ENCODE data around the gene NFRKB.

- TF ChIP-seq POLR2A (IDR thresholded peaks at IDR 0.05) (peak; percentile 13 to 94), CTCF (IDR thresholded peaks at IDR 0.05) (peak in 1 of 6 experiments; percentile 18)
Measured at GRCh38 chr11:129861702-129862522, 33.5 kb downstream of the NFRKB start.

Data from thyroid gland (tissue), 4 donors.